Lower leg skin (tissue), 3 donors: ENCODE data around the gene ABCG4.

Experiments
- CTCF ChIP-seq, 3 donors: fragments of 450-650 bp; IDR thresholded peaks; one replicate each; pipeline ENCODE4 v1.5.1; 2016; ENCODE audit warnings: antibody characterized with exemption in 3 of 3, mild to moderate bottlenecking in 3 of 3, moderate library complexity in 2 of 3
- POLR2A ChIP-seq, 2 donors: fragments of 450-650 bp; IDR thresholded peaks; one replicate each; pipeline ENCODE4 v1.6.1; 2016 to 2017; ENCODE audit warnings: antibody characterized with exemption in 2 of 2, mild to moderate bottlenecking in 1 of 2, moderate library complexity in 1 of 2

- TF ChIP-seq CTCF (IDR thresholded peaks at IDR 0.05), result no peak
- no peak for TF ChIP-seq POLR2A (IDR thresholded peaks at IDR 0.05)
Observed at GRCh38 chr11:119109843-119110242, 39.0 kb upstream of the ABCG4 start.
